Smooth muscle cell (in vitro differentiated cells): ENCODE results near the gene ITGA5. TPM values are rescaled to one million over a fixed set of nuclear protein-coding genes. Genes with fewer than 3 reads are reported as not detected.

ENCODE experiments used
- DNase-seq: peaks from one replicate; lab custom pipeline; 2025; ENCODE audit not compliant: unreplicated experiment; lab: John Stamatoyannopoulos, UW
- H2AFZ ChIP-seq: fragments of 200-600 bp; sonication (generic); 2 replicates; pipeline ENCODE4 v1.6.0; 2016; ENCODE audit warnings: antibody characterized with exemption, low read depth, mild to moderate bottlenecking
- H3F3A ChIP-seq: fragments of 200-600 bp; sonication (generic); 2 replicates; pipeline ENCODE4 v1.6.0; 2017; ENCODE audit warnings: antibody characterized with exemption, low read depth
- H3K27ac ChIP-seq: fragments of 200-600 bp; sonication (generic); 2 replicates; pipeline ENCODE4 v1.5.1; 2016; ENCODE audit warnings: low read depth, mild to moderate bottlenecking
- H3K27me3 ChIP-seq: fragments of 200-600 bp; sonication (generic); 2 replicates; pipeline ENCODE4 v1.6.1; 2016; ENCODE audit warnings: low read depth, mild to moderate bottlenecking
- H3K36me3 ChIP-seq: fragments of 200-600 bp; sonication (generic); 2 replicates; pipeline ENCODE4 v1.5.1; 2016; ENCODE audit warnings: low read depth
- H3K4me1 ChIP-seq: fragments of 200-600 bp; sonication (generic); 2 replicates; pipeline ENCODE4 v1.5.1; 2016; ENCODE audit warnings: low read depth
- H3K4me2 ChIP-seq: fragments of 200-600 bp; sonication (generic); 2 replicates; pipeline ENCODE4 v1.6.0; 2016; ENCODE audit warnings: mild to moderate bottlenecking
- H3K4me3 ChIP-seq: fragments of 200-600 bp; sonication (generic); 2 replicates; pipeline ENCODE4 v1.5.1; 2016; ENCODE audit warnings: mild to moderate bottlenecking
- H3K79me2 ChIP-seq: fragments of 200-600 bp; sonication (generic); 2 replicates; pipeline ENCODE4 v1.6.0; 2016; ENCODE audit warnings: low read depth, mild to moderate bottlenecking
- H3K9ac ChIP-seq: fragments of 200-600 bp; sonication (generic); 2 replicates; pipeline ENCODE4 v1.6.0; 2016; ENCODE audit warnings: low read depth
- H3K9me3 ChIP-seq: fragments of 200-600 bp; sonication (generic); replicated peaks from 2 replicates; pipeline ENCODE4 v1.5.1; 2016; ENCODE audit warnings: low read depth
- H4K20me1 ChIP-seq: fragments of 200-600 bp; sonication (generic); 2 replicates; pipeline ENCODE4 v1.6.0; 2016; ENCODE audit warnings: low read depth
- CTCF ChIP-seq: fragments of 200-600 bp; sonication (generic); IDR thresholded peaks from 2 replicates; pipeline ENCODE4 v1.5.1; 2017; ENCODE audit warnings: borderline replicate concordance, mild to moderate bottlenecking, antibody characterized with exemption; ENCODE audit not compliant: insufficient read depth, poor library complexity, severe bottlenecking
- WGBS: methylation state at CpG from one replicate; pipeline ENCODE4 v1.1.7; 2016; ENCODE audit warnings: low lambda C conversion rate; 5-methylcytosine and 5-hydroxymethylcytosine counted together
- polyA plus RNA-seq: library from polyadenylated mRNA; unstranded; fragments of >200 nt; fragmentation: Nextera tagmentation; extraction: Ambion mirVana; gene quantifications from 2 replicates; pipeline ENCODE4 v1.2.1, GENCODE V29; 2016
- total RNA-seq: library from RNA; depleted of rRNA; stranded (reverse); fragments of >200 nt; gene quantifications from 2 replicates; pipeline ENCODE4 v1.2.3, GENCODE V29; 2014

Gene ITGA5
- total and polyA plus RNA-seq, 2 experiments from 2014 or later, result 163 to 192 TPM

GRCh38 chr12:54359762-54360351 is 59.2 kb downstream of the ITGA5 start:
- Histone ChIP-seq H3K9ac (peak overlapping the region; percentile 96), H3K36me3 (no peaks in the 10 kb centered on the region), H3K4me1 (peaks cover 55% of the 10 kb centered on the region), H3K4me3 (peak overlapping the region; percentile 81), H3K4me2 (peak overlapping the region; percentile 99), H3K27ac (peak overlapping the region; percentile 99), H3K27me3 (no peaks in the 10 kb centered on the region), H4K20me1 (no peaks in the 10 kb centered on the region), H2AFZ (peak overlapping the region; percentile 60), H3K9me3 (no peaks in the 10 kb centered on the region), H3F3A (peaks cover 8% of the 10 kb centered on the region), H3K79me2 (no peaks in the 10 kb centered on the region)
- TF ChIP-seq CTCF, result no peak
- WGBS, result 52% methylated on average over 9 of the region's 9 CpGs
- no peak for DNase-seq

GRCh38 chr12:54358945-54359761 is 59.9 kb downstream of the ITGA5 start:
- no peaks in the 10 kb centered on the region for H3K9me3 ChIP-seq
- no peaks in the 10 kb centered on the region for H4K20me1 ChIP-seq
- peak overlapping the region; percentile 96 for H3K9ac ChIP-seq
- no peaks in the 10 kb centered on the region for H3K79me2 ChIP-seq
- peaks cover 59% of the 10 kb centered on the region for H3K4me1 ChIP-seq
- H3K36me3 ChIP-seq, result no peaks in the 10 kb centered on the region
- H3K27me3 ChIP-seq, result no peaks in the 10 kb centered on the region
- TF ChIP-seq CTCF, result no peak
- H2AFZ ChIP-seq, result peak overlapping the region; percentile 60
- H3K4me2 ChIP-seq, result peak overlapping the region; percentile 99
- WGBS, result under 1% methylated on average over 34 of the region's 40 CpGs
- peak; percentile 78 for DNase-seq
- peak overlapping the region; percentile 81 for H3K4me3 ChIP-seq
- peak overlapping the region; percentile 99 for H3K27ac ChIP-seq
- H3F3A ChIP-seq, result peaks cover 8% of the 10 kb centered on the region

- Histone ChIP-seq H3K4me3 (peak overlapping the region; percentile 81), H3K27ac (peak overlapping the region; percentile 99), H3K4me1 (peaks cover 64% of the 10 kb centered on the region), H3F3A (peaks cover 8% of the 10 kb centered on the region), H3K9ac (peak overlapping the region; percentile 96), H2AFZ (peak overlapping the region; percentile 46), H3K27me3 (no peaks in the 10 kb centered on the region), H3K79me2 (no peaks in the 10 kb centered on the region), H3K9me3 (no peaks in the 10 kb centered on the region), H3K36me3 (no peaks in the 10 kb centered on the region), H4K20me1 (no peaks in the 10 kb centered on the region), H3K4me2 (peak overlapping the region; percentile 99)
- TF ChIP-seq CTCF, result no peak
- 2% methylated on average over 15 of the region's 15 CpGs for WGBS
- no peak for DNase-seq
Measured at GRCh38 chr12:54358191-54358944, 60.7 kb downstream of the ITGA5 start.
